ENCODE results near the gene IQSEC2.
A peak's percentile ranks its signal among the peaks of the same experiment; 100 is the strongest.

The IQSEC2 gene

GRCh38 chrX:53241558-53241957, 39.8 kb downstream of the IQSEC2 start:
- no peak for DNase-seq

GRCh38 chrX:53239474-53239873, 41.9 kb downstream of the IQSEC2 start:
- peak; percentile 11 for DNase-seq

GRCh38 chrX:53237056-53237455, 44.3 kb downstream of the IQSEC2 start:
- no peak for DNase-seq

- no peak for DNase-seq
Observed at GRCh38 chrX:53236025-53236679, 45.2 kb downstream of the IQSEC2 start.

GRCh38 chrX:53235566-53235965, 45.8 kb downstream of the IQSEC2 start:
- DNase-seq, result no peak

GRCh38 chrX:53234484-53234883, 46.9 kb downstream of the IQSEC2 start:
- DNase-seq, result no peak

GRCh38 chrX:53233536-53233935, 47.8 kb downstream of the IQSEC2 start:
- DNase-seq, result no peak

GRCh38 chrX:53230116-53230515, 51.3 kb downstream of the IQSEC2 start:
- no peak for DNase-seq

GRCh38 chrX:53227224-53227765, 54.1 kb downstream of the IQSEC2 start:
- DNase-seq, result no peak

GRCh38 chrX:53224860-53225797, 56.3 kb downstream of the IQSEC2 start, which contains the start of gene KDM5C:
KDM5C (minus strand) TSS chrX:53225207; CDS start chrX:53224889, 318 bp downstream.
- DNase-seq, result peak; percentile 84

- DNase-seq, result no peak
Observed at GRCh38 chrX:53223955-53224859, 57.2 kb downstream of the IQSEC2 start.

GRCh38 chrX:53223068-53223693, 58.2 kb downstream of the IQSEC2 start:
- no peak for DNase-seq

Measured in stimulated activated naive CD4-positive, alpha-beta T cell treated with Interleukin-2 at 50 U/mL for 16 hours (primary cell).